HG03280 (cell line): ENCODE measurements around the gene DPYSL5.

Source experiments
- ATAC-seq: cut with Tn5 transposase; IDR thresholded peaks from one replicate; pipeline ENCODE4 v1.9.1; 2021; ENCODE audit warnings: mild to moderate bottlenecking, moderate library complexity; ENCODE audit not compliant: unreplicated experiment

Gene DPYSL5

DNA sequence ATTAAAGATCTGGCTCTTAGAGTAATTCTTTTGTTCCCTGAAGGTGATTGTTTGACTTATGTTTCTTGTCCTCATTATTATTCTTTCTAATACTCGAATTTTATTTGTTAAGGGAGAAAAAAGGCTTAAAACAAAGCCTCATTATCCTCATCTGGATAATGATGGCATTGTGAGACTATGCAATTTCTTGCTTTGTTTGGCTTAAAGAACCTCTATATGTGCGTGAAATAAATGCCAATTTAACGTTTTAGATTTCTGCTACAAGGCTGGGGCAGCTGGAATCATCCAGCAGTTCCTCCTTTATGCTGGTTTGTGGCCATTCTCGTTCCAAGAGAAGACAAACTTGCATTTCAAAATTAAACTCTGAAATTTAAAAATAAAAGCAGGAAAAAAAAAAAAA is 4.9 kb upstream of the DPYSL5 start:
- no peak for ATAC-seq

DNA sequence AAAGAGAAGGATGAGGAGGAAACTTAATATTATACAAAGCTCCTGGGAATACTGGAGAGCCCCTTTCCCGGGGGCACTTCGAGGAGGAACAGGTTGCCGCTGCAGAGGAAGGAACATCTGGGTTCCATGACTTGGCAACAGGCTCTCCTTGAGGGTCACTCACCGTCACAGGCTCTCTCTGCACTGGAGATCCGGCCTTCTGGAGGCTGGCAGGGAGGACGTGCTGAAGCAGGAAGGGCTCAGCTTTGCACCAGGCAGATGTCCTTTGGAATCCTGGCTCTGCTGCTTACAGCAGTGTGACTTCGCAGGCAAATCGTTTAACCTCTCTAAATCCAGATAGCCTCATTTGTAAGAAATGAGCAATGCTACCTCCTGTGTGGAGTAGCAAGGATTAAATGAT is 2.9 kb upstream of the DPYSL5 start:
- no peak for ATAC-seq

DNA sequence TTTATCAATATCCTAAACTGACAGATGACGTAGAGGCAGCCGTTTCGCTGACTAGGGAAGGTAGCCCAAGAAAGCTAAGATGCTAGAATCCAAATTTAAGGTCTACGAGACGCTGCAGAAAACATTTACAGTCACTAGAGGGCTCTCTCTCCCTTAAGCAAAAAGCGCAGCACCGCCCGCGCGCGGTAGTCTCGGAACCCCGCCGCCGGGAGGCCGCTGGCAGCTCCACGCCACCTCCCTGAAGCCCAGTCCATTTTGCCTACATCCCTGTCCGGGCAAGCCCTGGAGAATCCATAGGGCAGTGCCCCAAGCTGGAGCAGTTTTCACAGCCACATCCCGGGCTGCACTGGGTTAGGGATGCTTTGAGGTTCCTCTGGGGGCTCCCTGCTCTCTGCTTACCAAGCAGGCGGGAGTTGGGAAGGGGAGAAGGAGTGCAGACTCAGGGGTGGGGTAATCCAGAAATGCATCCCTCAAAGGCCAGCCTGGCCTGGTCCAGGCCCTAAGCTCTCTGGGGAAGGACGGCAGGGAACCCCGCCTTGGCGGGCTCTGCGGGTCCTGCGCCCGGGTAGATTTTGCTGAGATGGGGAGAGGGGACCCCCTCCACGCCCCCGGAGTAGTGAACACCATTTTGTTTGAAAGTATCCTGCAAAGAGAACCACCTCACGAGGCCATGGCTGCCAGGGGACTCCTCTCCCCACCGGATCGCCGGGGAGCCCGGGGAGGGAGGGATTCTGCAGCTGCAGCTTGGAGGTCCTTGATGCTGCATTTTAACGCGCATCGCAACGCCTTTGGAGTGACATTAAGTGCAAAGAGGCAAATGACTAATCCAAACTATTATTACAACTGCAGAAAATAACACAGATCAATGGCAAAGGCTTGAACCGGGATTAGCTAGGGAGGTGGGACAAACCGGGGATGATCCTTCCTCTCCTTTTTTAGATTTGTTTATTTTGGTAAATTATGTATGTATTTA is 1.3 kb upstream of the DPYSL5 start:
- ATAC-seq: no peak

DNA sequence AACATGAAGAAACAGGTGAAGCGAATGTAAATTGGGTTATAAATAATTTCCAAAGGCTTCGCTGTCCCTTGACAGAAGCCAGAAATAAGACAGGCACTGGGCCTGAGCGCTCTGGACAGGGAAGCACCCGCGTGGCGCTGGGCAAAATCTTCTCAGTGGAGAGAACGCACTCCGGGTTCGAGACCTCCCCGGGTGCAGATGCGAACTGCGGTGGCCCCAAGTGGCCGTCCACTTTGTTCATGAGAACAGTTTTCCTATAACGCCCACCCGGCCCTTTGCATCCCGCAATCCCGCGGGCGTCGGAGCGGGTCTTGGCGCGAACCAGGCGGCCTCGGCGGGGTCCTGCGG is 651 bp upstream of the DPYSL5 start:
- ATAC-seq: no peak

DNA sequence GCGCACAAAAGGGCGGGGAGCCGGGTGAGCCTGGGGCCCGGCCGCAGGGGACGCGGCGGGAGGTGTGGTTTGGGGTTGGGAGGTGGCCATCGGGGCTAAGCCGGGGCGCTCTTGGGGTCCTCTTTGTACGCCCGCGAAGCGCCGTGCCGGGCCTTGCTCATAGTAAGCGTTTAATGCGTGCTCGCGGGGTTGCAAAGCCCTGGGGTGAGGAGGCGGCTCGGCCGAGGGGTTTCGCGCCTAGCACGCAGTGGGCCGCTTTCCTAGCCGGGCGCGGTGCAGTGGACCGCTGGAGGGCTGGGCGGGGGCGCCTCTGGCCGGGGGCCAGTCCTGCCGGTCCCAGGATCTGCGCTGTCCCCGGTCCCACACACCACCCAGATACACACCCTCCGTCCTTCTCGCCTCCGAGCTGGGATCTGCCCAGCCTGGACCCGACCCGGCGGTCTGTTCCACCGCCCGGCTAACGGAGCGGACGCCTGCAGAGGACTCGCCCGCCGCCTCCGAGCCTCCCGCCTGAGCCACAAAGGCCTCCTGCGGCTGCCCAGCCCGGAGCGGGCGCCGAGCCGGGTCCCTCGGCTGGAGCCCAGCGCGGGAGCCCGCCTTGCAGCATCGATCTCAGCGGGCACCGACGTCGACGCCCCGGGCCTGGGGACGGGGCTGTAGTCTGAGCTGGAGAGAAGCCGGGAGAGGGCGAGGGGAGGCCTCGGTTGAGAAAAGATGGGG is 564 bp downstream of the DPYSL5 start:
- no peak for ATAC-seq

DNA sequence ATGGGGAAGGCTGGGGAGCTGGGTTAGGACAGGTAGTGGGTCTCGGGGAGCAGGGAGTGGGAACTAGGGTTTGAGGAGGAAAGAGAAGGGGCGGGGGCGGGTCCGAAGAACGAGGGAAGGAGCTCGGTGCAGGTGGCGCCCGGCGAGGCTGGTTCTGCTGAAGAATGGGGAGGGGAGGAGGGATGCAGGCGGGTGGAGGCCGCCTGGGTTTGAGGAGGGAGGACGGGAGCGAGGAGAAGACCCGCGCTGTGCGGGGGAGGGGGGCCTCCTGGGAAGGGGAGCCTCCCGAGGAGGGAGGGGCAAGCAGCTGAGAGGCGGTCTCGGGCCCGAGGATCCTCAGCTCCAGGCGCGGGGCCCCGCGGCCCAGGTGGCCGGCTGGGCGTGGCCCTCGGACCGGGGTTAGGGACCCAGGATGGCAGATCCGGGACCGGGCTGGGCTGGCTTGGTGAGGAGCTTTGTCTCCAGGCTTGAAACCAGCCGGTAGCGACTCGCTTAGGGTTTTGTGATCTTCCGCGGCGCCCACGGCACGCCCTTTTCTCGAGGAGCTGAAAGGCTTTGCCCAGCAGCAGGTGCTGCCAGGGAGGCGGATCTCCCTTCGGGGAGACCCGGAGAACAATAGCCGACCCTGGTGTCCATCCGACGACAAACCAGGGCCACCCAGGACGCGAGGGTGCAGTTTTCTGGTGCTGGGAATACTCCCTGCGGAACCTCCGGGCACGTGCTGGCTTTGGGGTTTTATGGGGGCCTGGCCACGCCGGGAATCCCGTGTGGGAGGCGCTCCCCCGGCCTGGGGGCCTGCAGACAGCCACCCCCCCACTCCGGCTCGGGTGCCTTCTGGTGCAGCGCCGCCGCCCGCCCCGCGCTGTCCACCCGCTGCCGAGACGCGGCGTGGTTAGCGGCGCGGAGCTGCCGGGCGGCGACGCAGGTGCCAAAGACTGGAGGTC is 1.4 kb downstream of the DPYSL5 start:
- no peak for ATAC-seq

DNA sequence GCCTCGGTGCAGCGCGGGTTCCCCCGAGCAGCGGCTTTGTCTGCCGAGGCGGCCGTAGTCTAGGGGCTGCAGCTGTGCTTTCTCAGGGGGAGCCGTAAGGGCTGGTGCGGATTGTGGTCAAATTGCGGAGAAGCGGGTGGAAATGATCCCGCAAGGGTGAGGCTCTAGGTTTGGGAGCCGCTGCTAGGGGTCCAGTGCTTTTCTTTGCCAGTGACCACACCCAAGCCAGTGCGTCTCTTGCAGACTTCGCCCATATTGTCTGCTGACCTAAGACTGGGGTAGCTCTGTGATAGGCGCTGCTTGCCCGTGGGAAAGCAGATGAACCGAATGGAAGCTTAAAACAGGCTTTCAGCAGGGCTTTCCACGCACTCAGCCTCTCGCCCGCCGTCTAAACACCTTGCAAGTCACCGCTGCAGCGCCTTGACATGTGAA is 2.1 kb downstream of the DPYSL5 start:
- ATAC-seq: no peak

DNA sequence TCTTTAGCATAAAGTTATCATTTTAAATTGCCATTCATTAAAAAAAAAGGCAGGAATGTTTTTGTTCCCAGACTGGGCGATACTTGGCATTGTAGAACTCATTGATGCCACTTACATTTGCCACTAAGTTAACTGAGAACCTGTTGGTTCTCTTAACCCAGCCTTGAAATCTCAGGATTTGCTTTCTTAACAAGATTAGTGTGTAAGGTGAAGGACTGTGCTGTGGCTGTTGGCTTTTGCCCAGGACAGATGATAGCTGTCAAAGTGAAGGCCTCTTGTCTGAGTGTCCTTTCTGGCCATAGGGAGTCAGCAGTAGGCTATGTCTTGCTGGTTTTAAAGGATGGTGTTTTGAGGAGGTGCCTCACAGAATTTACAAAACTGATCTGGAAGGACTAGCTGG is 2.6 kb downstream of the DPYSL5 start:
- ATAC-seq: no peak

DNA sequence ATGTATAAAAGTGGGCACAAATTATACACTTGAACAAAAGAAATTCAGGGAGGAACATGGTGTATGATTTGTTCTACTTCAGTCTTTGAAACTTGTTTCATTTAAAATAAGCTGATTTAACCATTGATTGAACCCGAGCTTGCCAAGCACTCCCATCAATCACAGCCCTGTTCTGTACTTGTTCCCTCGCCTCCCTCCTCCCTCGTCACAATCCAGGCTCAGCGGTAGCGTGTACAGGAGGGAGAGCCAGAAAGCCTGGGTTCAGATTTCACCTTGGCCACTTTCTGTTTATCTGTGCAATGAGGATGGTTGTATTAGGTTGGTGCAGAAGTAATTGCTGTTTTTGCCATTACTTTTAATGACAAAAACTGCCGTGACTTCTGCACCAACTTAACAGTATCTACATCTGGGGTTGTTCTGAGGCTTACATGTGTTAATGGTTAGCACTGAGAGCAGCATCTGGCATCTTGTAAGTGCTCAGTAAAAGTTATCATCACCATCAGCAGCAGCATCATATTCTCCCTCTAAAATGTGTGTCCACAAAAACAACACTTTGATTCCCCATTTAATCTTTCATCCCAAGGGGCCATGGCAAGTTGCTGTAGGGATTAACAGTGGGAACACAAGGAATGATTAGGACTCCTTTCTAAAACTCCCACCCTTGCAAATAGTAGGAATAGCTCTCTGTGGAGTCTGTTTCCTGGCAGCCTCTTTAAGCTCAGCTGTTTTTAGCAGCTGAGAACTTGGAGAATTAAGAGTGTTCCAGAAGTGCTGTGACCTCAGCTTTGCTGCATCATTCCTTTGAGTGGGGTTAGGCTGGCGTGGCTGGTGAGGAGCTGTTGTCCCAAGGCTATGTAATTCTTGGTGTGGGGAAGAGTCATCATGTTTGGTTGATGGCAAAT is 4.7 kb downstream of the DPYSL5 start:
- ATAC-seq: no peak

DNA sequence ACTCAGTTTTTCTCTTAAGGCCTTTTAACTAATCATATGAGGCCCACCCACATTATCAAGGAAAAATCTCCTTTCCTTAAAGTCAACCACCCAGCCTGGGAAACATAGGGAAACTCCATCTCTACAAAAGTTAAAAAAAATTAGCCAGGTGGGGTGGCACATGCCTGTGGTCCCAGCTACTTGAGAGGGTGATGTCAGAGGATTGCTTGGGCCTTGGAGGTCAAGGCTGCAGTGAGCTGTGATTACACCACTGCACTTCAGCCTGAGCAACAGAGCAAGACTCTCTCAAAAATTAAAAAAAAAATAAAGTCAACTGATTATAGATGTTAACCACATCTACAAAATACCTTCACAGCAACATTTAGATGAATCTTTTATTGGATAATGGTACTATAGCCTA is 5.8 kb downstream of the DPYSL5 start:
- ATAC-seq: no peak

DNA sequence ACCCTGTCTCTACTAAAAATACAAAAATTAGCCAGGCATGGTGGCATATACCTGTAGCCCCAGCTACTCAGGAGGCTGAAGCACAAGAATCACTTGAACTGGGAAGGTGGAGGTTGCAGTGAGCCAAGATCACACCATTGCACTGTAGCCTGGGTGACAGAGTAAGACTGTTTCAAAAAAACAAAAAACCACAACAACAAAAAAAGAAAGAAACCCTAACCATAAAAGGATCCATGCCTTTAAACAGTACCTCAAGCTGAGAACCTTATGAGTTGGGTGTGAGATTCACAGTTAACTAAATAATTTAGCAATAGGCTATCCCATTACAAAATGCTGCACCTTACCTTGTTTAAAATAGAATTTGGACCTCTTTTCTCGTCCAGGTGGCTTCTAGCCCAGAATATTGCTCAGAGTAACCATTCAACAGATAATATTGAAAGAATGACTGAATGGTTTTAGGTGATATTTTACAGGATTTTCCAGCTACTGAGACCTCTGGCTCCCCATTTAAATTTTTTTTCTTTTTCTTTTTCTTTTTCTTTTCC is 6.4 kb downstream of the DPYSL5 start:
- ATAC-seq: no peak

DNA sequence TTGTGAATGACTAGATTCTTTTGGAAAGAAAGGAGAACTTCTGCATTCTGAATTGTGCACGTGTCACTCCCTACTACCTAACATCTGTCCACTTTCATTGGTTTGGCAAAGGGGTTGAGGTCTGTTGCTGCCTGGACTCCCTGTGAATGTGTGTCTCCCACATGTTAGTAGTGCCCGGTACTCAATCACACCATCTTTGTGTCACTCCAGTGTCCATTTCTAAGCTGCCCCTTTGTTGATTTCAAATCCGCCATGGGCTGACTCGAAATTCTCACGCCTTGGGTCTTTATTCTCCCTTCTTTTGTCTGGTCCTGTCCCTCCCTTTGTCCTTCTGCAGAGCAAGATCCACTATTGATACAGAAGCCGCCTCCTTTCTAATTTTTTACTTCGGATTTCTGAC is 7.5 kb downstream of the DPYSL5 start:
- ATAC-seq: no peak

DNA sequence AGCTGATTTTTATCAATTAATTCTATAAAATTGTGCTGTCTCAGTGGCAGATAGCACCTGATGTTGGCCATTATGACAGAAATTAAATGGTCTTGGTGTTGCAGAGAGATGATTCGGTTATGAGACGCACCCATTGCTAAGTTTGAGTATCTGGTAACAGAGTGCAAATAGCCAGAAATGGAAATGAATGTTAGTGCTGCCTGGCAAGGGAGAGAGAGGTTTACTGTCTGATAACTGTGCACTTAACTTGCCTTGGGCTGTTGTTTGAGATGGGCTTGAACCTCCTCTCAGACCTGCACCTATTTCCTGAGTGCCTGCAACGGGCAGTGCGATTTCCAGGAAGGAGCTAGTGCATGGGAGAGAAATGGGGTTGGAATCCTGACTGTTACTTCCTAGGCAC is 11.7 kb downstream of the DPYSL5 start:
- no peak for ATAC-seq

DNA sequence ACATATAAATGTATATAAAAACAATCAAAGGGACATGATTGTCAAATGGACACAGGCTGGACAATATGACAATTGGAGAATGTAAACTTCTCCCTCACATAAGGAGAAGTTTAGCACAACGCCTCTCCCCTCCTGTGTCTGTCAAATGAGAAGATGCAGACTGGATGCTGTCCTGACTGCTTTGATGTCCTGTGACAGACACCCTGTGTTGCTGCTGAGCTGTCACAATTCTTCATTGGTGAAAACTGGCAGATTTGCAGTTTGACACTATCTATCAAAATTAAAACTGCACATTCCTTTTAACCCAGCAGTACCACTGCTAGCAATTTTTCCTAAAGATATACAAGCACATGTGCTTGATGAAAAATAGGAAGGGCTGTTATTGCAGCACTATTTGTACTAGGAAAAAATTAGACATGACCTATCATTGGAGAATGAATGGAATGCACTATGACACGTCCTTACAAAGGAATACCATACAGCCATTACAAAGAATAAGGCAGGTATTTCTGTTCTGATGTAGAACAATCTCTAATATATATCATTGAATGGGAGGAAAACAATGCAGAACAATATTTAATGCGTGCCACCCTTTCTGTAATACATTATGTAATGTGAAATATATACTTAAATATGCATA is 12.4 kb downstream of the DPYSL5 start:
- no peak for ATAC-seq

DNA sequence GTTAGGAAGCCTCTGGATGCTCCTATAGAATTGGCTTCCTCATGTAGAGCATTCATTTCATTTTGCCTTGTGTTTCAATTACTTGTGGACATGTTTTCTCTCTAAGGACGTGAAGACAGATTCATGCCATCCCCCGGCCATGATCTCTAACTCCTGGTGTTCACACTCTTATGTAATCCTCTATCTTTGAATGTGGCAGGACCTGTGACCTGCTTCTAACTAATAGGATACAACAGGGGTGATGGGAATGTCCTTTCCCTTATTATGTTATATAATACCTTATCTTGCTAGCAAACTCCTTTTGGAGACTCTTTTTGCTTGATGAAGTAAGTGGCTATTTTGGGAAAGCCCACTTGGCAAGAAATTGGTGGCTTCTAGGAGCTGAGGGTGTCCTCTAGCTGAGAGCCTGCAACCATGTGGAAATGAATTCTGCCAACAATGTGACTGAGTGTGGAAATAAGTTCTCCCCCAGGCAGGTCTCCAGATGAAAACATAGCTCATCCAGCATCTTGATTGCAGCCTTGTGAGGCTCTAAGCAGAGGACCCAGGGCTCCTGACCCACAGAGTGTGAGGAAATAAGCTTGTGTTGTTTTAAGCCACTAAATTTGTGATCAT is 13.8 kb downstream of the DPYSL5 start:
- ATAC-seq: no peak

DNA sequence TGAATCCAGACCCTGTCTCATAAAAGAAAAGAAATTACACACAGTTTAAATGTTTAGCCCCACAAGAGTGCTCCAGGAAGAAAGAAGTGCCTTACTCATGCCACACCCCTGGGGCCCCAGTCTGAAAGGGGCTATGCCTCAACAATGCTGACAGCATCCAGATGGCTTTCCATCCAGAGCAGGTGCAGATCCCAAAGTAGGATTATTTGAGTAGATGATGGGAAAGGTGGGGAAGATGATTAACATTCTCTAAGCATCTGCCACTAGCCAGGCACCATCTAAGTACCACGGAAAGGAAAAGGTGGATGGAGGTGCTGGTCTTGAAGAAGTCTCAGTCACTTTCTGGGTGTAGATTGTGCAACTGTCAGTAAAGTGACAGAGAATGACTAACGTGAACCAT is 16.3 kb downstream of the DPYSL5 start:
- no peak for ATAC-seq

DNA sequence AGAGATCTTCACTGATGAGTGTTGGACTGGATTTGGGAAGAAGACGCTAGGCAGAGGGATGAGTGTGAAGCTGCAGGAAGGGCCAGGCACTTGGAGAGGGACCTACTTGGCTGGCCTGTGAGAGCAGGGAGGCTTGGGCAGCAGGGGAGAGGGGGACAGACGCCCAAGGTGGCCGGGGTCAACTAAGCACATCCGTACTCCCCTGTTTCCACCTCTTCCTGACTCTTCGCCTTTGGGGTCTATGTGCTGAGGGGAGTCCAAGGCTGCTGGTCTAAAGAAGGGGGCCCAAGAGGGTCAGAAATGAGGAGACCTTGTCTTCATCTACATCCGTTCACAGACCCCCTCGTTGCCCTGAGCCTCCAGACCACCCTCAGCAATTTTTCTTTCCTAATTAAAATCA is 16.7 kb downstream of the DPYSL5 start:
- ATAC-seq: no peak

DNA sequence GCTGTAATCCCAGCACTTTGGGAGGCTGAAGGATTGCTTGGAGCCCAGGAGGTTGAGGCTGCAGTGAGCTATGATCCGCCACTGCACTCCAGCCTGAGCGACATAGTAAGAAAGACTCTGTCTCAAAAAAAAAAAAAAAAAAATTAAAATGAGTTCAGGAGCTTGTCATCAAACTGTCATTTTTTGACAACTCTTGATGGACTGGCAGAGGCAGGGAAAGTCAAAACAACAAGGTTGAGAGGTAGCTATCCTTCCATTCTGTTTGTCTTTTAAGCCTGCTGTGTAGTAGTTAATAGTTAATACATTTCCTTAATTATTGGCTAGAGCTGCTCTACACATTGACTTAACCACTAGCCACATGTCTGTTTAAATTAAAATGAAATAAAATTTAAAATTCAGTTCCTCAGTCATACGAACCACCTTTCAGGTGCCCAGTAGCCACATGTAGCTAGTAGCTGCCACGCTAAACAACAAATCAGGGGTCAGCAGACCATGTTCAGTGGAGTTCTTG is 22.7 kb downstream of the DPYSL5 start:
- ATAC-seq: no peak
